SH-SY5Y (cell line): ENCODE measurements around the gene PDE6D.

Experiments
- GATA2 ChIP-seq: IDR thresholded peaks from 2 replicates; pipeline ENCODE4 v1.6.1; 2011; ENCODE audit warnings: mild to moderate bottlenecking, low read depth, low read length
- GATA3 ChIP-seq: IDR thresholded peaks from 2 replicates; pipeline ENCODE4 v1.6.1; 2011; ENCODE audit warnings: low read depth, mild to moderate bottlenecking, low read length, moderate library complexity

DNA sequence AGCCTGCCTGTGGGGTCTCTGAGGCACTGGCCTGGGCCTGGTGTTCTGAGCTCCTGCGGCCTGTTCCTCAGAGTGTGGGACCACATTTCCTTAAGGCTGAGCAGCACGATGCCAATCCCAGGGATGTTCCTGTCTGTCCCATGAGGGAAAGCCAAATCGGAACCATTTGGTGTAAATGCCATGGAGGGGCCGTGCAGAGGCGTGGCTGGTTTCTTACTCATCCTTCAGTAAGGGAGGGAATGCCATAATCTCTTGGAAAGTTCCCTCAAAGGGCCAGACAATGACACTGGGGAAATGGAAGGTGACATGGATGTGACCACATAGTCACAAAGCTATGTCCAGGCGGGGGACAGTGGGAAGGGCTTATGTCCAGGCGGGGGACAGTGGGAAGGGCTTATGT, 87.1 kb downstream of the PDE6D start:
- TF ChIP-seq GATA2 (no peak), GATA3 (no peak)
